Left lung (tissue), 10 donors: ENCODE measurements around the gene STYXL1. TPM values are rescaled to one million over a fixed set of nuclear protein-coding genes. Genes with fewer than 3 reads are reported as not detected.

Experiments used
- ATAC-seq: fragments of 200-7000 bp; cut with Tn5 transposase; one replicate; pipeline ENCODE4 v1.9.1; 2020; ENCODE audit warnings: moderate library complexity
- DNase-seq, 4 donors: peaks; one replicate each; pipeline ENCODE4 v3.0.0-alpha.2; 2013 to 2020
- H3K27ac ChIP-seq, 2 donors: fragments of 200-600 bp; sonication (generic) in 1 of 2; one replicate each; pipeline versions ENCODE4 v1.5.0 to v1.8.0; 2020 to 2021
- H3K27me3 ChIP-seq, 2 donors: fragments of 200-600 bp; sonication (generic) in 1 of 2; one replicate each; pipeline versions ENCODE4 v1.5.0 to v1.8.0; 2020 to 2021
- H3K36me3 ChIP-seq, 2 donors: fragments of 200-600 bp; sonication (generic) in 1 of 2; one replicate each; pipeline versions ENCODE4 v1.5.0 to v1.8.0; 2020 to 2021
- H3K4me1 ChIP-seq, 2 donors: fragments of 200-600 bp; one replicate each; pipeline ENCODE4 v1.8.0; 2021
- H3K4me3 ChIP-seq, 2 donors: fragments of 200-600 bp; sonication (generic) in 1 of 2; one replicate each; pipeline versions ENCODE4 v1.5.0 to v1.8.0; 2020 to 2021; ENCODE audit warnings: mild to moderate bottlenecking in 1 of 2
- H3K9me3 ChIP-seq, 2 donors: fragments of 200-600 bp; sonication (generic) in 1 of 2; one replicate each; pipeline versions ENCODE4 v1.5.0 to v1.8.0; 2020 to 2021
- CTCF ChIP-seq, 2 donors: fragments of 200-600 bp; sonication (generic) in 1 of 2; IDR thresholded peaks; one replicate each; pipeline versions ENCODE4 v1.5.0 to v1.8.0; 2021; ENCODE audit warnings: antibody characterized with exemption in 2 of 2
- intact Hi-C, 2 donors: fragments of 100-400 bp; cut with DNase I; formaldehyde crosslinking; loops; one replicate each; pipeline versions ENCODE4 v1.11.2 to v1.14.2; 2022
- polyA plus RNA-seq, 6 donors: library from polyadenylated mRNA; unstranded; fragments of 120-200 nt; gene quantifications; one replicate each; pipeline ENCODE4 v1.2.1, GENCODE V29; 2013; ENCODE audit not compliant: insufficient read length in 6 of 6
- total RNA-seq, 2 donors: library from RNA; stranded (reverse); fragmentation: NEBNext Ultra II Directional; extraction: Animal tissue kit (Norgen Biotek cat#: 25700); gene quantifications; one replicate each; pipeline ENCODE4 v1.2.1, GENCODE V29; 2021
- donor health status: DM: no; HTN: yes; CAD: no.
- donor health status: DM: no; HTN: no; CAD: no.

The STYXL1 gene
- total and polyA plus RNA-seq, 8 donors, result 32.4 to 49.5 (median 37.7) TPM

GRCh38 chr7:75998038-75998437 lies 49.8 kb downstream of the STYXL1 start:
- H3K27me3 ChIP-seq, result no peaks in the 10 kb centered on the region
- intact Hi-C loops, result loop anchor here in 1 of 2 donors (10.0 kb wide), 1 partner anchor 113 kb away; no protein-coding TSS in a partner anchor
- no peak for ATAC-seq
- H3K27ac ChIP-seq, result no peak overlapping the region
- H3K4me3 ChIP-seq, result no peak overlapping the region
- no peak for TF ChIP-seq CTCF (IDR thresholded peaks at IDR 0.05)
- H3K4me1 ChIP-seq, result peaks cover 10 to 42% of the 10 kb centered on the region in 2 donors
- peaks cover 0 to 37% of the 10 kb centered on the region in 2 donors for H3K36me3 ChIP-seq
- DNase-seq, result no peak
- no peaks in the 10 kb centered on the region for H3K9me3 ChIP-seq

DNA sequence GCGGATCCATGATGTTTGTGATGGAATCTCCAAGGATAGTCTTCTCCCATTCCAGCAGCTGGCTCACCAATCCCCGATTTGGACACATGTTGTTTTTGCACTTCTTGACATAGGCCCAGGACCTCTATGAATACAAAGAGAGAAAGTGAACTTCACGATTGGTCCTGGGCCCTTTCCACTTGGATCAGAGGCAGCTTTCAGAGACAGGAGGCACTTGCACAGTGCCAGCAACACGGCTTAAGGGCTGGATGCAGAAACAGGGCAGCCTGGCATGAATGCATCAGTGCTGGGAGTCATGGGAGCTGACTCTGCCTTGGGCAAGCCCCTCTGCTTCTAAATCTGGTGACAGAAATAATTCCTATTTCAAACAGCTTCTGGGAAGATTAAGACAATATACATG lies 51.3 kb downstream of the STYXL1 start:
- peak overlapping the region in 1 of 2 donors; percentile 88 for H3K27ac ChIP-seq
- intact Hi-C loops, result loop anchor here in 1 of 2 donors (10.0 kb wide), 1 partner anchor 112 kb away; no protein-coding TSS in a partner anchor
- DNase-seq, result no peak

GRCh38 chr7:75995996-75996395 lies 51.8 kb downstream of the STYXL1 start:
- H3K27ac ChIP-seq, result peak overlapping the region in 1 of 2 donors; percentile 88
- H3K36me3 ChIP-seq, result peaks cover 0 to 29% of the 10 kb centered on the region in 2 donors
- H3K4me3 ChIP-seq, result no peak overlapping the region
- no peaks in the 10 kb centered on the region for H3K9me3 ChIP-seq
- no peaks in the 10 kb centered on the region for H3K27me3 ChIP-seq
- no peak for TF ChIP-seq CTCF (IDR thresholded peaks at IDR 0.05)
- peaks cover 10 to 44% of the 10 kb centered on the region in 2 donors for H3K4me1 ChIP-seq
- DNase-seq (no peak), ATAC-seq (no peak)
- intact Hi-C loops, result loop anchor here in 1 of 2 donors (10.0 kb wide), 1 partner anchor 111 kb away; no protein-coding TSS in a partner anchor

More for the DNA sequence above, 51.3 kb downstream of the STYXL1 start:
- H3K4me1 ChIP-seq, result peaks cover 10 to 43% of the 10 kb centered on the region in 2 donors
- no peaks in the 10 kb centered on the region for H3K27me3 ChIP-seq
- H3K9me3 ChIP-seq, result no peaks in the 10 kb centered on the region
- no peak for ATAC-seq
- no peak for TF ChIP-seq CTCF (IDR thresholded peaks at IDR 0.05)
- no peak overlapping the region for H3K4me3 ChIP-seq
- H3K36me3 ChIP-seq, result peaks cover 0 to 33% of the 10 kb centered on the region in 2 donors

GRCh38 chr7:75995052-75995471 lies 52.7 kb downstream of the STYXL1 start:
- TF ChIP-seq CTCF (IDR thresholded peaks at IDR 0.05), result no peak
- no peaks in the 10 kb centered on the region for H3K27me3 ChIP-seq
- DNase-seq (peak in 1 of 4 donors; percentile 36), ATAC-seq (peak; percentile 0)
- intact Hi-C loops, result loop anchor here in 1 of 2 donors (10.0 kb wide), 1 partner anchor 110 kb away; no protein-coding TSS in a partner anchor
- H3K9me3 ChIP-seq, result no peaks in the 10 kb centered on the region
- H3K4me1 ChIP-seq, result peaks cover 10 to 47% of the 10 kb centered on the region in 2 donors
- H3K4me3 ChIP-seq, result peak overlapping the region; percentile 89 to 99
- peaks cover 0 to 20% of the 10 kb centered on the region in 2 donors for H3K36me3 ChIP-seq
- peak overlapping the region; percentile 85 to 88 for H3K27ac ChIP-seq

DNA sequence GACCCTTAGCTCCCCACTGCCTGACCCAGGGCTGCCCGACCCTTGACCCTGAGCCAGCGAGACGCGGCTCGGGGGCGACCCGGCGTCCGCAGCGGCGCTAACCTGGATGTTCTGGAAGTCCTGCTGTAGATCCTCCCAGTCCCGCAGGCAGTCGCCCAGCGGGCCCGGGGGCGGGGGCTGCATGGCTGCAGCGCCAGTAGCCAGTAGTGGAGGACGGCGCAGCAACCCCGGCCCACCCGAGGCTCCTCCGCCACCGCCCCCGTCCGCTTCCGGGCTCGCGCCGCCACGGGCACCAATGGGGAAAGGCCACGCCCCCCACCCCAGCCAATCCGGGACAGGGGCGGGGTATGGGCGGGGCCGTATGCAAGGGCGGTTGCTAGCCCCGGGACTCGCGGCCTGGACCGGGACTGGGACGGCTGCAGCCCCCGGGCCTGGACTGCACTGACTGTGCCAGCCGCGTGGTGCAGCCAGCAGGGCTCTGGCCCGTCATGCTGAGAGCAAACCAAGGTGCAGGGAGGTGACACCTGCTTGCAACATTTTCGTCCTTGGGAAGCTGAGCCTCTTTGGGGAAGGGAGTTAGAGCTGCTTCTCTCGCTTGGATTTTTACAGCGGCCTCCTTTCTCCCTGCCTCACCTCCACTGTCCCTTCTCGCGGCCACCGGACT lies 53.3 kb downstream of the STYXL1 start, which contains the start of gene TMEM120A:
Gene TMEM120A (minus strand): TSS at position 208 of the 664 bp plus-strand sequence. CDS start 25 bp downstream, at position 183.
- DNase-seq, result peak; percentile 87 to 98 (median 94)
- Histone ChIP-seq H3K36me3 (peaks cover 0 to 17% of the 10 kb centered on the region in 2 donors), H3K27me3 (no peaks in the 10 kb centered on the region), H3K4me3 (peak within 1 kb of the TSS; percentile 89 to 99), H3K4me1 (peaks cover 10 to 52% of the 10 kb centered on the region in 2 donors), H3K9me3 (no peaks in the 10 kb centered on the region), H3K27ac (peak within 1 kb of the TSS; percentile 85 to 88)
- intact Hi-C loops, result loop anchor here in 1 of 2 donors (10.0 kb wide), 1 partner anchor 110 kb away; no protein-coding TSS in a partner anchor
- ATAC-seq, result peak; percentile 98
- peak; percentile 20 to 41 for TF ChIP-seq CTCF (IDR thresholded peaks at IDR 0.05)
